GM19324 (cell line): ENCODE results near the gene PDCD5.
A peak's percentile ranks its signal among the peaks of the same experiment; 100 is the strongest.
"Not testable (repeated sequence)": the region's sequence is repeated elsewhere in the genome, so short reads cannot be mapped to it uniquely, and the experiment has no call there.

ENCODE experiments used
- ATAC-seq: cut with Tn5 transposase; IDR thresholded peaks from one replicate; pipeline ENCODE4 v1.9.1; 2021; ENCODE audit warnings: mild to moderate bottlenecking, moderate library complexity; ENCODE audit not compliant: unreplicated experiment, low FRiP score

Gene PDCD5

GRCh38 chr19:32580901-32581704 lies at the start of gene PDCD5:
Gene PDCD5 (plus strand): TSS chr19:32581190. CDS start chr19:32581262, 72 bp downstream.
- peak; percentile 91 for ATAC-seq

GRCh38 chr19:32532233-32532632 lies 48.8 kb upstream of the PDCD5 start:
- no peak for ATAC-seq

GRCh38 chr19:32537580-32537979 lies 43.4 kb upstream of the PDCD5 start:
- ATAC-seq = no peak

- no peak for ATAC-seq
Observed at GRCh38 chr19:32539240-32539916, 41.6 kb upstream of the PDCD5 start.

- ATAC-seq = no peak
Observed at GRCh38 chr19:32540621-32541020, 40.4 kb upstream of the PDCD5 start.

GRCh38 chr19:32541376-32541775 lies 39.6 kb upstream of the PDCD5 start:
- not testable (repeated sequence) for ATAC-seq

- ATAC-seq = no peak
Observed at GRCh38 chr19:32542477-32543108, 38.4 kb upstream of the PDCD5 start.

GRCh38 chr19:32543115-32543900 lies 37.7 kb upstream of the PDCD5 start:
- no peak for ATAC-seq

GRCh38 chr19:32544917-32545316 lies 36.1 kb upstream of the PDCD5 start:
- ATAC-seq = no peak

GRCh38 chr19:32550666-32551065 lies 30.3 kb upstream of the PDCD5 start:
- ATAC-seq = no peak

GRCh38 chr19:32555786-32556185 lies 25.2 kb upstream of the PDCD5 start:
- no peak for ATAC-seq

- ATAC-seq = no peak
Observed at GRCh38 chr19:32558607-32559228, 22.3 kb upstream of the PDCD5 start.

GRCh38 chr19:32563761-32564160 lies 17.2 kb upstream of the PDCD5 start:
- no peak for ATAC-seq

GRCh38 chr19:32566246-32566830 lies 14.7 kb upstream of the PDCD5 start:
- ATAC-seq = no peak

- ATAC-seq = no peak
Observed at GRCh38 chr19:32567486-32567885, 13.5 kb upstream of the PDCD5 start.

- ATAC-seq = no peak
Observed at GRCh38 chr19:32570081-32570785, 10.8 kb upstream of the PDCD5 start.

GRCh38 chr19:32571471-32572075 lies 9.4 kb upstream of the PDCD5 start:
- not testable (repeated sequence) for ATAC-seq

- not testable (repeated sequence) for ATAC-seq
Observed at GRCh38 chr19:32572700-32573491, 8.1 kb upstream of the PDCD5 start.
